ENCODE measurements around the gene PARD3.

DNA sequence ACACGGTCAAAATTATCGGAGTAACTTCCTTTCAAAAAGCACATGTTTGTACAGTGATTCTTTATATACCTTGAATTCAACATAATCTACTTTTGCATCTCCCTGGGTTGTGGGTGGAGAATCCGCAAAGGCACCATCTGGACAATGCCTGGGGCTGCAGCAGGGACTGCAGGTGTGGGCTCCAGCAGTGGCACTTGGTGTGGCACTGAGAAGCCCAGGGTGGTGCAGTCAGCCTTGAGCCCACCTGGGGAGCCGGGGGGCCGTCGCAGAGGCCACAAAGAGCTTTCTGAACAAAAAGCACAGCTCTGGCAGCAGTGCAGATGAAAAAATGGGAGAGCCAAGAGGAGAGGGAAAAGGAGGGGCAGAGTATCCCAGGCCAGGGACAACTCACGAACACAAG lies 22.2 kb downstream of the PARD3 start:
- TF ChIP-seq, protein P1, sequence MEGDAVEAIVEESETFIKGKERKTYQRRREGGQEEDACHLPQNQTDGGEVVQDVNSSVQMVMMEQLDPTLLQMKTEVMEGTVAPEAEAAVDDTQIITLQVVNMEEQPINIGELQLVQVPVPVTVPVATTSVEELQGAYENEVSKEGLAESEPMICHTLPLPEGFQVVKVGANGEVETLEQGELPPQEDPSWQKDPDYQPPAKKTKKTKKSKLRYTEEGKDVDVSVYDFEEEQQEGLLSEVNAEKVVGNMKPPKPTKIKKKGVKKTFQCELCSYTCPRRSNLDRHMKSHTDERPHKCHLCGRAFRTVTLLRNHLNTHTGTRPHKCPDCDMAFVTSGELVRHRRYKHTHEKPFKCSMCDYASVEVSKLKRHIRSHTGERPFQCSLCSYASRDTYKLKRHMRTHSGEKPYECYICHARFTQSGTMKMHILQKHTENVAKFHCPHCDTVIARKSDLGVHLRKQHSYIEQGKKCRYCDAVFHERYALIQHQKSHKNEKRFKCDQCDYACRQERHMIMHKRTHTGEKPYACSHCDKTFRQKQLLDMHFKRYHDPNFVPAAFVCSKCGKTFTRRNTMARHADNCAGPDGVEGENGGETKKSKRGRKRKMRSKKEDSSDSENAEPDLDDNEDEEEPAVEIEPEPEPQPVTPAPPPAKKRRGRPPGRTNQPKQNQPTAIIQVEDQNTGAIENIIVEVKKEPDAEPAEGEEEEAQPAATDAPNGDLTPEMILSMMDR (IDR thresholded peaks at IDR 0.05; ENCODE audit: insufficient read depth, low read length, poor library complexity, severe bottlenecking): no peak
- TF ChIP-seq EZH2phosphoT487 (conservative IDR thresholded peaks at IDR 0.05; ENCODE audit: low read length): no peak
